AG04450 (cell line): ENCODE measurements around the gene NHEJ1. TPM values are rescaled to one million over a fixed set of nuclear protein-coding genes. Genes with fewer than 3 reads are reported as not detected.

Experiments used
- CTCF ChIA-PET: fragments of 300-600, 350-600 bp; formaldehyde crosslinking; extraction: SDS; loops from one replicate; lab custom pipeline; 2022; ENCODE audit warnings: antibody characterized with exemption, inconsistent platforms; lab: Charles Lee
- POLR2A ChIA-PET: fragments of 350-600 bp; formaldehyde crosslinking; extraction: SDS; loops from one replicate; lab custom pipeline; 2021; ENCODE audit warnings: antibody characterized with exemption, inconsistent platforms; lab: Yijun Ruan, JAX
- DNase-seq: peaks from one replicate; pipeline ENCODE4 v3.0.0-alpha.2; 2011; ENCODE audit warnings: low read depth, low spot score
- H3K27ac ChIP-seq: one replicate; pipeline ENCODE4 v1.5.1; 2012; ENCODE audit warnings: low read depth, low read length, control low read depth
- H3K27me3 ChIP-seq: one replicate; pipeline ENCODE4 v1.6.0; 2012; ENCODE audit warnings: low read length; ENCODE audit not compliant: control insufficient read depth, insufficient read depth
- H3K4me3 ChIP-seq: 2 replicates; pipeline ENCODE4 v1.5.1; 2011; ENCODE audit warnings: mild to moderate bottlenecking, low read depth, low read length, control low read depth
- H3K9me3 ChIP-seq: 2 replicates; pipeline ENCODE4 v1.5.1; 2012; ENCODE audit warnings: low read length; ENCODE audit not compliant: control insufficient read depth, insufficient read depth
- CTCF ChIP-seq: IDR thresholded peaks from 2 replicates; pipeline ENCODE4 v1.5.1; 2011; ENCODE audit warnings: low read depth, low read length, control low read depth, inconsistent platforms
- polyA plus RNA-seq: library from polyadenylated mRNA; depleted of rRNA; stranded (reverse); fragments of >200 nt; gene quantifications from 2 replicates; pipeline ENCODE4 v1.2.3, GENCODE V29; 2011

The NHEJ1 gene
- polyA plus RNA-seq, 1 experiment = 21.9 TPM

- POLR2A ChIA-PET = no interaction called here
- no peak for DNase-seq
- H3K27ac ChIP-seq = no peak overlapping the region
- TF ChIP-seq CTCF = no peak
- H3K9me3 ChIP-seq = no peaks in the 10 kb centered on the region
- CTCF ChIA-PET = interaction anchor here (0.6 to 13.1 kb wide), 48 partner anchors 9 to 809 kb away, joined by 3 to 250 read pairs (median 4); partner anchors contain the start of genes ANKZF1, ATG9A, CNPPD1 and DNAJB2
- H3K4me3 ChIP-seq = peak overlapping the region; percentile 89
- no peaks in the 10 kb centered on the region for H3K27me3 ChIP-seq
Measured at GRCh38 chr2:219159771-219160185, 837 bp downstream of the NHEJ1 start.

- Histone ChIP-seq H3K27ac (no peak overlapping the region), H3K27me3 (no peaks in the 10 kb centered on the region), H3K4me3 (no peak overlapping the region), H3K9me3 (no peaks in the 10 kb centered on the region)
- no peak for DNase-seq
- no peak for TF ChIP-seq CTCF
- POLR2A ChIA-PET = interaction anchor here (0.6 to 1.0 kb wide), 3 partner anchors 18 to 95 kb away, joined by 3 to 8 read pairs (median 3); partner anchors contain the start of genes CNPPD1 and TUBA4A
- CTCF ChIA-PET = interaction anchor here (0.7 to 13.1 kb wide), 23 partner anchors 9 to 372 kb away, joined by 3 to 250 read pairs (median 6); partner anchors contain the start of genes ANKZF1, ATG9A, IHH and SLC23A3
Measured at GRCh38 chr2:219158586-219158985, 2.0 kb downstream of the NHEJ1 start.

- H3K4me3 ChIP-seq = no peak overlapping the region
- no peak overlapping the region for H3K27ac ChIP-seq
- TF ChIP-seq CTCF = no peak
- POLR2A ChIA-PET = interaction anchor here (0.6 to 1.0 kb wide), 3 partner anchors 18 to 250 kb away, joined by 3 to 8 read pairs (median 7); partner anchors contain the start of gene CNPPD1
- no peak for DNase-seq
- H3K27me3 ChIP-seq = no peaks in the 10 kb centered on the region
- CTCF ChIA-PET = interaction anchor here (0.7 to 13.1 kb wide), 9 partner anchors 10 to 195 kb away, joined by 3 to 250 read pairs (median 12); partner anchors contain the start of gene IHH
- no peaks in the 10 kb centered on the region for H3K9me3 ChIP-seq
Measured at GRCh38 chr2:219158025-219158424, 2.6 kb downstream of the NHEJ1 start.

- no peak for DNase-seq
- POLR2A ChIA-PET = no interaction called here
- no peaks in the 10 kb centered on the region for H3K27me3 ChIP-seq
- no peak for TF ChIP-seq CTCF
- H3K27ac ChIP-seq = no peak overlapping the region
- CTCF ChIA-PET = interaction anchor here (0.9 to 13.1 kb wide), 10 partner anchors 10 to 281 kb away, joined by 3 to 250 read pairs (median 8); partner anchors contain the start of gene IHH
- no peak overlapping the region for H3K4me3 ChIP-seq
- H3K9me3 ChIP-seq = no peaks in the 10 kb centered on the region
Measured at GRCh38 chr2:219157396-219157795, 3.2 kb downstream of the NHEJ1 start.

- Histone ChIP-seq H3K9me3 (no peaks in the 10 kb centered on the region), H3K27me3 (no peaks in the 10 kb centered on the region), H3K27ac (no peak overlapping the region), H3K4me3 (no peak overlapping the region)
- CTCF ChIA-PET = interaction anchor here (0.6 to 13.1 kb wide), 43 partner anchors 9 to 280 kb away, joined by 3 to 250 read pairs (median 5); partner anchors contain the start of genes CFAP65, CRYBA2 and IHH
- peak; percentile 58 for TF ChIP-seq CTCF
- DNase-seq = peak; percentile 34
- POLR2A ChIA-PET = interaction anchor here (1.0 kb wide), 1 partner anchor 35 kb away, joined by 4 read pairs; no protein-coding TSS in a partner anchor
Measured at GRCh38 chr2:219155054-219155644, 5.5 kb downstream of the NHEJ1 start.
